Gastroesophageal sphincter (tissue), 4 donors: Measurements from ENCODE around the gene RBM46. TPM values are rescaled to one million over a fixed set of nuclear protein-coding genes. Genes with fewer than 3 reads are reported as not detected.

Source experiments
- ATAC-seq: fragments of 150-250 bp; one replicate; pipeline ENCODE4 v1.9.1; 2016; ENCODE audit warnings: mild to moderate bottlenecking, moderate library complexity
- H3K27ac ChIP-seq, 4 donors: fragments of 200-600 bp; sonication (generic) in 3 of 4; 1 replicate in 3 of 4; 2 replicates in 1 of 4; pipeline ENCODE4 v1.5.1; 2016 to 2019
- H3K27me3 ChIP-seq: fragments of 200-600 bp; sonication (generic); one replicate; pipeline ENCODE4 v1.5.1; 2019
- H3K36me3 ChIP-seq, 2 donors: fragments of 200-600 bp; sonication (generic); one replicate each; pipeline ENCODE4 v1.5.1; 2019; ENCODE audit warnings: control low read depth in 1 of 2
- H3K4me1 ChIP-seq, 3 donors: fragments of 200-600 bp; sonication (generic); 1 replicate in 2 of 3; 2 replicates in 1 of 3; pipeline ENCODE4 v1.5.1; 2016 to 2019; ENCODE audit warnings: control low read depth in 2 of 3
- H3K4me3 ChIP-seq, 2 donors: fragments of 200-600 bp; sonication (generic); one replicate each; pipeline ENCODE4 v1.5.1; 2019; ENCODE audit warnings: mild to moderate bottlenecking in 1 of 2, moderate library complexity in 1 of 2
- H3K9me3 ChIP-seq, 3 donors: fragments of 200-600 bp; sonication (generic); one replicate each; pipeline ENCODE4 v1.5.1; 2017 to 2019; ENCODE audit warnings: control low read depth in 2 of 3
- EP300 ChIP-seq: sonication (generic); formaldehyde crosslinking; IDR thresholded peaks from one replicate; pipeline ENCODE4 v1.6.1; 2017; ENCODE audit warnings: antibody characterized with exemption, mild to moderate bottlenecking
- POLR2A ChIP-seq, 2 donors: fragments of 450-650 bp; IDR thresholded peaks; one replicate each; pipeline ENCODE4 v1.6.1; 2017; ENCODE audit warnings: antibody characterized with exemption in 2 of 2, mild to moderate bottlenecking in 2 of 2, moderate library complexity in 1 of 2
- POLR2AphosphoS5 ChIP-seq: sonication (generic); formaldehyde crosslinking; IDR thresholded peaks from one replicate; pipeline ENCODE4 v1.6.1; 2017; ENCODE audit warnings: antibody characterized with exemption
- WGBS, 2 donors: methylation state at CpG; one replicate each; pipeline ENCODE4 v1.1.5; 2018; ENCODE audit warnings: low coverage in 1 of 2; 5-methylcytosine and 5-hydroxymethylcytosine counted together
- total RNA-seq, 4 donors: library from RNA; depleted of rRNA; stranded (reverse); fragments of >200 nt; gene quantifications; one replicate each; pipeline ENCODE4 v1.1.0, GENCODE V29; 2016
- TF ChIP-seq, protein P1 (sequence below), 4 experiments: fragments of 200-600 bp in 2 of 4; fragments of 450-650 bp in 2 of 4; sonication (generic) in 1 of 4; IDR thresholded peaks; one replicate each; pipeline ENCODE4 v1.5.1; 2017 to 2019; ENCODE audit warnings: antibody characterized with exemption in 4 of 4, mild to moderate bottlenecking in 2 of 4, moderate library complexity in 2 of 4

Gene RBM46
- total RNA-seq, 4 donors from 2014 or later: 0.08 TPM; not detected in 3

DNA sequence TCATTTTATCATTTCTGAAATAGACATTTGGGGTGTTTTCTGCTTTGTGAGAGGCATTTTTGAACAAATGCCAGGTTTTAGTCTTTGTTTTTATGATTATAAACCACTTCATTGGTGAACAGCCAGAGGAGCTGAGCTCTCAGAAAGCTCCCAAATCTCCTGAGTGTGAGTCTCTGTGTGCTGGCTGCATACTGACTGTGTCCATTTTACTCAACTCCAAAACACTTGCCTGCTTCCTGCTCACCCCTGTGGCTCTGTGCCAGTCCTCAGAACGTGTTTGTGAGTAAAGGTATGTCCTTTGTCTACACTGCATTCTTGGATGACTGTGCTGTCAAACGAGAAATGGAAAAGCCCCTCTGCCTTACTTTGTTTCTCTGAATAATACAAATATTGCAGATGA, 42.6 kb upstream of the RBM46 start:
- Histone ChIP-seq H3K4me1 (peaks cover 0 to 34% (median 2%) of the 10 kb centered on the region in 3 donors), H3K9me3 (no peaks in the 10 kb centered on the region), H3K4me3 (no peak overlapping the region), H3K36me3 (no peaks in the 10 kb centered on the region), H3K27me3 (peaks cover 27% of the 10 kb centered on the region), H3K27ac (no peak overlapping the region)
- no peak for ATAC-seq
- TF ChIP-seq, protein P1, sequence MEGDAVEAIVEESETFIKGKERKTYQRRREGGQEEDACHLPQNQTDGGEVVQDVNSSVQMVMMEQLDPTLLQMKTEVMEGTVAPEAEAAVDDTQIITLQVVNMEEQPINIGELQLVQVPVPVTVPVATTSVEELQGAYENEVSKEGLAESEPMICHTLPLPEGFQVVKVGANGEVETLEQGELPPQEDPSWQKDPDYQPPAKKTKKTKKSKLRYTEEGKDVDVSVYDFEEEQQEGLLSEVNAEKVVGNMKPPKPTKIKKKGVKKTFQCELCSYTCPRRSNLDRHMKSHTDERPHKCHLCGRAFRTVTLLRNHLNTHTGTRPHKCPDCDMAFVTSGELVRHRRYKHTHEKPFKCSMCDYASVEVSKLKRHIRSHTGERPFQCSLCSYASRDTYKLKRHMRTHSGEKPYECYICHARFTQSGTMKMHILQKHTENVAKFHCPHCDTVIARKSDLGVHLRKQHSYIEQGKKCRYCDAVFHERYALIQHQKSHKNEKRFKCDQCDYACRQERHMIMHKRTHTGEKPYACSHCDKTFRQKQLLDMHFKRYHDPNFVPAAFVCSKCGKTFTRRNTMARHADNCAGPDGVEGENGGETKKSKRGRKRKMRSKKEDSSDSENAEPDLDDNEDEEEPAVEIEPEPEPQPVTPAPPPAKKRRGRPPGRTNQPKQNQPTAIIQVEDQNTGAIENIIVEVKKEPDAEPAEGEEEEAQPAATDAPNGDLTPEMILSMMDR (IDR thresholded peaks at IDR 0.05): no peak
- TF ChIP-seq EP300: no peak
- TF ChIP-seq POLR2A (IDR thresholded peaks at IDR 0.05): no peak
- WGBS, 2 donors: 0 to 10% methylated on average over 2 of the region's 2 CpGs

DNA sequence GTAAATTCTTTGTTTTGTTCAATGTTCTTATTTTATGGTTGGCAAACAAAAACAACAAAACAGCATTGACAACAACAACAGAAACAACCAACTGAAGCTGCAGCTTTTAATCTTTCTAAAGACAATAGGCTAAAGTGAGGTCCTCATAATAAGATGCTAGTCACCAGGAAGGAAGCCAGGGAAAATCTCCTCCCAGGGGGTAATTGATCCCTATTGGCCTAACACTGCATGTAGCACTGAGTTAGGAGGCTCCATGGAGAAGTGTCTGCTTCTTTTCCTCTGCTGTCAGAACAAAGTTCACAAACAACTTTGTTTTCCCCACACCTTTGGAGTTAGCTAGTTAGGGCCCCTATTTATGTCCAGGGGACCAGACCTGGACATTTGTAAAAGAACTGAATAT, 42.0 kb upstream of the RBM46 start:
- Histone ChIP-seq H3K4me1 (peaks cover 0 to 41% (median 5%) of the 10 kb centered on the region in 3 donors), H3K27ac (no peak overlapping the region), H3K36me3 (no peaks in the 10 kb centered on the region), H3K9me3 (no peaks in the 10 kb centered on the region), H3K4me3 (no peak overlapping the region), H3K27me3 (peaks cover 30% of the 10 kb centered on the region)
- TF ChIP-seq POLR2AphosphoS5: no peak
- TF ChIP-seq, protein P1 (IDR thresholded peaks at IDR 0.05): no peak
- no peak for TF ChIP-seq EP300
- no peak for TF ChIP-seq POLR2A (IDR thresholded peaks at IDR 0.05)
- no peak for ATAC-seq

DNA sequence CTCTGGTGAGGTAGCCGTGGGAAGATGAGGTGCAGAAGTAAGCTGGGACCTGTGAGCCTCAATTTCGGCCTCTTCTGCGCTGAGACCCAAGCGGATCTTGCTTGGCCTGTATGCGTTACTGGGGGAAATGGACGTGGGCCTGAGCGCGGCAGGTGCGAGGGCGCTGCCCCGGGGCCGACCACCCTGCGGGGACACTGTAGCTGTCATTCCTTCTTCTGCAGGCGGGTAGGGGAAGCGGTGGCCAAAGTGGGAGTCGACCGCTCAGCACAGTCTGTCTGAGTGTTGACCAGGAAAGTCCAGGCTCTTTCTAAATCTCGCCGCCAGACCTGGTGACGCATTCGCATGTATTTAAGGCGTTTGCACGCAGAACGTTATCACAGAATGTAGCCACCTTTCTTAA, 40.6 kb upstream of the RBM46 start:
- TF ChIP-seq POLR2AphosphoS5: no peak
- TF ChIP-seq, protein P1 (IDR thresholded peaks at IDR 0.05): no peak
- H3K36me3 ChIP-seq: no peaks in the 10 kb centered on the region
- H3K4me3 ChIP-seq: no peak overlapping the region
- H3K27ac ChIP-seq: no peak overlapping the region
- ATAC-seq: no peak
- H3K4me1 ChIP-seq: peaks cover 0 to 48% (median 10%) of the 10 kb centered on the region in 3 donors
- peaks cover 43% of the 10 kb centered on the region for H3K27me3 ChIP-seq
- no peaks in the 10 kb centered on the region for H3K9me3 ChIP-seq
- WGBS, 2 donors: 60% methylated on average over 2 of the region's 24 CpGs; no CpG with 5 or more reads in 1 of the 2 donors

DNA sequence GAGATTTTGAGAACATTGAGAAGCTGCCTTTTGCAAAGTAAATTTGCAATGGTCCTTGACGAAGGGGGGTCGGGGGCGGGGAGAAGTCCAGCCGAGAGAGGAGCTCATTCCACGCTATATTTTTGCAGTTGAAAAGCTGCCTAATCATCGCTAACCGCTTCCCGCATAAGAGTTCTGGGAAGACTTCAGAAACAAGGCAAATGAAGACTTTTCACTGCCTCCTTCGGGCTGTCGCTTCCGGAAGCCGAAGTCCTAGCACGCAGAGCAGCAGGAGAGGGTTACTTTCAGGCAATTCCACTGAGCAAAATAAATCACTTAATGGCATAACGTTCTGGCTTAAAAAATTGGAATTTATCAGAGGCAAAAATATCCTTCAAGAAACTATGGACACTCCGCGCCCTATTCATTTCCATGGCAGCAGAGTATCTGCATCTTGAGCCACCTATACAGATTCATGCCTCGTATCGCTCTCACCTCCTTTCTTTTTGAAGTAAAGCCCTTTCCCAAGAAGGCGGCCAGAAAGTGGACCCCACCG, 39.9 kb upstream of the RBM46 start:
- no peaks in the 10 kb centered on the region for H3K36me3 ChIP-seq
- H3K9me3 ChIP-seq: no peaks in the 10 kb centered on the region
- TF ChIP-seq EP300 (no peak), POLR2A (IDR thresholded peaks at IDR 0.05) (no peak), POLR2AphosphoS5 (no peak)
- TF ChIP-seq, protein P1 (IDR thresholded peaks at IDR 0.05): no peak
- 24 to 46% methylated on average over 14 to 20 of the region's 20 CpGs for WGBS, 2 donors
- H3K4me3 ChIP-seq: peak overlapping the region in 1 of 2 donors; percentile 58
- no peak overlapping the region for H3K27ac ChIP-seq
- peaks cover 51% of the 10 kb centered on the region for H3K27me3 ChIP-seq
- no peak for ATAC-seq
- H3K4me1 ChIP-seq: peaks cover 0 to 48% (median 10%) of the 10 kb centered on the region in 3 donors
